ENCODE measurements around the gene IGSF9. TPM values are rescaled to one million over a fixed set of nuclear protein-coding genes. Genes with fewer than 3 reads are reported as not detected.

Gene IGSF9
- total RNA-seq, 1 donor from 2014 or later: 13.8 TPM

Other genes with a start within 250 kb of the IGSF9 start
- gene CRP, start 231.0 kb downstream of the IGSF9 start, total RNA-seq: 1.1 TPM
- 47.5 TPM for gene DUSP23, start 164.7 kb downstream of the IGSF9 start, total RNA-seq
- 0.49 TPM for gene FCRL6, start 143.3 kb downstream of the IGSF9 start, total RNA-seq
- 3.6 TPM for gene SLAMF8, start 118.7 kb downstream of the IGSF9 start, total RNA-seq
- gene VSIG8, start 83.0 kb downstream of the IGSF9 start, total RNA-seq: not detected
- 1.6 TPM for gene CFAP45, start 45.4 kb downstream of the IGSF9 start, total RNA-seq
- 322 TPM for gene TAGLN2, start 20.1 kb downstream of the IGSF9 start, total RNA-seq
- gene SLAMF9, start 8.6 kb upstream of the IGSF9 start, total RNA-seq: not detected
- 11.1 TPM for gene PIGM, start 86.4 kb upstream of the IGSF9 start, total RNA-seq
- not detected for gene KCNJ10, start 124.5 kb upstream of the IGSF9 start, total RNA-seq
- gene KCNJ9, start 135.9 kb upstream of the IGSF9 start, total RNA-seq: not detected
- gene IGSF8, start 153.0 kb upstream of the IGSF9 start, total RNA-seq: 22.4 TPM
- 41.2 TPM for gene ATP1A2, start 170.1 kb upstream of the IGSF9 start, total RNA-seq
- 16.5 TPM for gene ATP1A4, start 206.0 kb upstream of the IGSF9 start, total RNA-seq
- 10.5 TPM for gene CASQ1, start 245.0 kb upstream of the IGSF9 start, total RNA-seq